Upper lobe of left lung (tissue), 4 donors: Measurements from ENCODE around the gene HILPDA.

Source experiments
- POLR2A ChIP-seq, 4 donors: fragments of 450-650 bp; IDR thresholded peaks; one replicate each; pipeline ENCODE4 v1.5.1; 2016 to 2017; ENCODE audit warnings: antibody characterized with exemption in 4 of 4, mild to moderate bottlenecking in 2 of 4
- TF ChIP-seq, protein P1 (sequence below), 6 experiments: fragments of 450-650 bp in 4 of 6; fragments of 200-600 bp in 2 of 6; sonication (generic) in 2 of 6; IDR thresholded peaks; one replicate each; pipeline ENCODE4 v1.5.1; 2016 to 2019; ENCODE audit warnings: antibody characterized with exemption in 6 of 6

DNA sequence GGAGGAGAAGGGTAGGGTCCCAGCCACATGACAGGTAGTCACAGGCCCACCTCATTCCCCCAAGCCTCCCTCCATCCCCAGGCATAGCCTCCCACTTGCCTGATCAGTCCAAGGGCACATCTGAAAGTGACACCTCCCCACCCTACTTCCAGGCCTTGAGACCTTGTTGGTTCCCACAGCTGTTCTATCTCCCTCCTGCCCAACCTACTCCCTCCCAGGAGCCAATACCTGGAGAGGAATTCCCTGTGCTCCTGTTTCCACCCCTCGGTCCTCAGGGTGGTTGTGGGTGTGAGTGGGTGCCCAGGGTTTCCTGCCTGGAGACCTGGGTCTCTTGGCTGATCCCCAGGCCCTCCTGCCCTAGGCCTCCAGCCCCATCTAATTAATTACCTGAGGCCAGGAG is 34.3 kb upstream of the HILPDA start:
- TF ChIP-seq, protein P1, sequence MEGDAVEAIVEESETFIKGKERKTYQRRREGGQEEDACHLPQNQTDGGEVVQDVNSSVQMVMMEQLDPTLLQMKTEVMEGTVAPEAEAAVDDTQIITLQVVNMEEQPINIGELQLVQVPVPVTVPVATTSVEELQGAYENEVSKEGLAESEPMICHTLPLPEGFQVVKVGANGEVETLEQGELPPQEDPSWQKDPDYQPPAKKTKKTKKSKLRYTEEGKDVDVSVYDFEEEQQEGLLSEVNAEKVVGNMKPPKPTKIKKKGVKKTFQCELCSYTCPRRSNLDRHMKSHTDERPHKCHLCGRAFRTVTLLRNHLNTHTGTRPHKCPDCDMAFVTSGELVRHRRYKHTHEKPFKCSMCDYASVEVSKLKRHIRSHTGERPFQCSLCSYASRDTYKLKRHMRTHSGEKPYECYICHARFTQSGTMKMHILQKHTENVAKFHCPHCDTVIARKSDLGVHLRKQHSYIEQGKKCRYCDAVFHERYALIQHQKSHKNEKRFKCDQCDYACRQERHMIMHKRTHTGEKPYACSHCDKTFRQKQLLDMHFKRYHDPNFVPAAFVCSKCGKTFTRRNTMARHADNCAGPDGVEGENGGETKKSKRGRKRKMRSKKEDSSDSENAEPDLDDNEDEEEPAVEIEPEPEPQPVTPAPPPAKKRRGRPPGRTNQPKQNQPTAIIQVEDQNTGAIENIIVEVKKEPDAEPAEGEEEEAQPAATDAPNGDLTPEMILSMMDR (IDR thresholded peaks at IDR 0.05), result no peak
- no peak for TF ChIP-seq POLR2A (IDR thresholded peaks at IDR 0.05)
